HEK293 (cell line): ENCODE results near the gene ACE2.
"Not testable (repeated sequence)": the region's sequence is repeated elsewhere in the genome, so short reads cannot be mapped to it uniquely, and the experiment has no call there.

Source experiments
- CTCF ChIA-PET: fragments of 350-600 bp; formaldehyde crosslinking; extraction: SDS; loops from one replicate; lab custom pipeline; 2021; ENCODE audit warnings: antibody characterized with exemption; lab: Yijun Ruan, JAX
- POLR2A ChIA-PET: fragments of 300-600 bp; formaldehyde crosslinking; extraction: SDS; loops from one replicate; lab custom pipeline; 2020; ENCODE audit warnings: antibody characterized with exemption, inconsistent platforms; lab: Yijun Ruan, JAX
- H3K27ac ChIP-seq: fragments of 200-500 bp; sonication (Bioruptor generic); 2 replicates; pipeline ENCODE4 v1.5.1; 2014; ENCODE audit warnings: low read depth, low read length, control low read depth, inconsistent platforms; ENCODE audit errors: extremely low read depth
- H3K36me3 ChIP-seq, 2 experiments: fragments of 200-500 bp in 1 of 2; sonication (Bioruptor generic) in 1 of 2; 1 replicate in 1 of 2; 2 replicates in 1 of 2; pipeline ENCODE4 v1.5.1; 2014 to 2017; ENCODE audit warnings: inconsistent platforms in 2 of 2, low read length in 2 of 2; ENCODE audit not compliant: control insufficient read depth in 2 of 2, insufficient read depth in 1 of 2
- H3K4me1 ChIP-seq: fragments of 200-500 bp; sonication (Bioruptor generic); 2 replicates; pipeline ENCODE4 v1.5.1; 2014; ENCODE audit warnings: mild to moderate bottlenecking, low read length, inconsistent platforms; ENCODE audit not compliant: control insufficient read depth, insufficient read depth
- H3K4me3 ChIP-seq: 2 replicates; pipeline ENCODE4 v1.5.1; 2011; ENCODE audit warnings: low read depth, mild to moderate bottlenecking, control low read depth, low read length, moderate library complexity
- H3K9me3 ChIP-seq: fragments of 200-500 bp; sonication (Bioruptor generic); 2 replicates; pipeline ENCODE4 v1.5.1; 2014; ENCODE audit warnings: low read depth, low read length, inconsistent platforms; ENCODE audit not compliant: control insufficient read depth, insufficient read depth
- AEBP2 ChIP-seq: fragments of 450-650 bp; formaldehyde crosslinking; IDR thresholded peaks from 2 replicates; pipeline ENCODE4 v1.5.1; 2016; ENCODE audit warnings: missing biosample characterization, missing genetic modification characterization, borderline replicate concordance
- FEZF1 ChIP-seq: fragments of 450-650 bp; formaldehyde crosslinking; IDR thresholded peaks from 2 replicates; pipeline ENCODE4 v1.5.1; 2016; ENCODE audit warnings: missing biosample characterization, missing genetic modification characterization
- HOXD13 ChIP-seq: sonication (generic); formaldehyde crosslinking; IDR thresholded peaks from 2 replicates; pipeline ENCODE4 v1.8.0; 2022; ENCODE audit warnings: missing genetic modification reagents, borderline replicate concordance
- KLF17 ChIP-seq: fragments of 450-650 bp; formaldehyde crosslinking; IDR thresholded peaks from 2 replicates; pipeline ENCODE4 v1.5.1; 2016; ENCODE audit warnings: missing biosample characterization, missing genetic modification characterization
- MZF1 ChIP-seq: fragments of 450-650 bp; formaldehyde crosslinking; IDR thresholded peaks from 2 replicates; pipeline ENCODE4 v1.5.1; 2017; ENCODE audit warnings: missing biosample characterization, missing genetic modification characterization, borderline replicate concordance
- SETDB1 ChIP-seq: IDR thresholded peaks from one replicate; pipeline ENCODE4 v1.6.1; 2017; ENCODE audit warnings: mild to moderate bottlenecking, low read length, moderate library complexity, mixed read lengths; ENCODE audit not compliant: insufficient read length
- WT1 ChIP-seq: fragments of 450-650 bp; formaldehyde crosslinking; IDR thresholded peaks from 2 replicates; pipeline ENCODE4 v1.5.1; 2016; ENCODE audit warnings: missing biosample characterization, missing genetic modification characterization
- ZNF121 ChIP-seq: fragments of 450-650 bp; formaldehyde crosslinking; IDR thresholded peaks from 2 replicates; pipeline ENCODE4 v1.5.1; 2016; ENCODE audit warnings: missing biosample characterization, missing genetic modification characterization
- ZNF148 ChIP-seq: fragments of 450-650 bp; formaldehyde crosslinking; IDR thresholded peaks from 2 replicates; pipeline ENCODE4 v1.5.0; 2017; ENCODE audit warnings: missing biosample characterization, missing genetic modification characterization, borderline replicate concordance
- ZNF175 ChIP-seq: fragments of 450-650 bp; formaldehyde crosslinking; IDR thresholded peaks from 2 replicates; pipeline ENCODE4 v1.5.1; 2016; ENCODE audit warnings: missing biosample characterization, missing genetic modification characterization
- ZNF223 ChIP-seq: fragments of 450-650 bp; formaldehyde crosslinking; IDR thresholded peaks from 2 replicates; pipeline ENCODE4 v1.5.1; 2016; ENCODE audit warnings: missing biosample characterization, missing genetic modification characterization
- ZNF26 ChIP-seq: fragments of 450-650 bp; formaldehyde crosslinking; IDR thresholded peaks from 2 replicates; pipeline ENCODE4 v1.5.1; 2016; ENCODE audit warnings: missing biosample characterization, missing genetic modification characterization
- ZNF266 ChIP-seq: fragments of 450-650 bp; formaldehyde crosslinking; IDR thresholded peaks from 2 replicates; pipeline ENCODE4 v1.5.1; 2016; ENCODE audit warnings: missing biosample characterization, missing genetic modification characterization, low read depth
- ZNF280D ChIP-seq: fragments of 450-650 bp; formaldehyde crosslinking; IDR thresholded peaks from 2 replicates; pipeline ENCODE4 v1.5.1; 2016; ENCODE audit warnings: missing biosample characterization, missing genetic modification characterization
- ZNF302 ChIP-seq: fragments of 450-650 bp; formaldehyde crosslinking; IDR thresholded peaks from 2 replicates; pipeline ENCODE4 v1.5.1; 2016; ENCODE audit warnings: missing biosample characterization, missing genetic modification characterization, low read depth
- ZNF37A ChIP-seq: fragments of 450-650 bp; IDR thresholded peaks from 2 replicates; pipeline ENCODE4 v1.5.1; 2018; ENCODE audit warnings: missing biosample characterization, missing genetic modification characterization
- ZNF473 ChIP-seq: fragments of 450-650 bp; formaldehyde crosslinking; IDR thresholded peaks from 2 replicates; pipeline ENCODE4 v1.5.1; 2017; ENCODE audit warnings: missing biosample characterization, missing genetic modification characterization
- ZNF514 ChIP-seq: fragments of 450-650 bp; formaldehyde crosslinking; IDR thresholded peaks from 2 replicates; pipeline ENCODE4 v1.5.1; 2016; ENCODE audit warnings: missing biosample characterization, missing genetic modification characterization
- ZNF571 ChIP-seq: fragments of 450-650 bp; formaldehyde crosslinking; IDR thresholded peaks from 2 replicates; pipeline ENCODE4 v1.5.0; 2017; ENCODE audit warnings: missing biosample characterization, missing genetic modification characterization
- ZNF704 ChIP-seq: fragments of 450-650 bp; formaldehyde crosslinking; IDR thresholded peaks from 2 replicates; pipeline ENCODE4 v1.5.1; 2016; ENCODE audit warnings: missing biosample characterization, missing genetic modification characterization
- ZNF777 ChIP-seq: fragments of 450-650 bp; formaldehyde crosslinking; IDR thresholded peaks from 2 replicates; pipeline ENCODE4 v1.5.1; 2017; ENCODE audit warnings: missing biosample characterization, missing genetic modification characterization, borderline replicate concordance
- ZNF791 ChIP-seq: fragments of 450-650 bp; formaldehyde crosslinking; IDR thresholded peaks from 2 replicates; pipeline ENCODE4 v1.5.1; 2016; ENCODE audit warnings: missing biosample characterization, missing genetic modification characterization
- ZNF843 ChIP-seq: fragments of 450-650 bp; formaldehyde crosslinking; IDR thresholded peaks from 2 replicates; pipeline ENCODE4 v1.5.1; 2016; ENCODE audit warnings: missing biosample characterization, missing genetic modification characterization

Gene ACE2

GRCh38 chrX:15600745-15601144 lies at the start of gene ACE2:
Gene ACE2 (minus strand): TSS chrX:15600960. CDS start chrX:15600911, 49 bp downstream.
- H3K4me3 ChIP-seq: no peak within 1 kb of the TSS
- H3K27ac ChIP-seq: no peak within 1 kb of the TSS
- no peaks in the 10 kb centered on the region for H3K9me3 ChIP-seq
- no peaks in the 10 kb centered on the region for H3K36me3 ChIP-seq
- TF ChIP-seq ZNF26 (tag by site-specific recombination) (no peak), ZNF121 (no peak), HOXD13 (CRISPR knock-in tag) (no peak), ZNF175 (tag by site-specific recombination) (no peak), MZF1 (no peak), ZNF223 (tag by site-specific recombination) (no peak), WT1 (tag by site-specific recombination) (no peak), KLF17 (no peak), SETDB1 (no peak), ZNF843 (tag by site-specific recombination) (no peak), AEBP2 (no peak), ZNF266 (no peak), ZNF37A (tag by site-specific recombination) (no peak)
- TF ChIP-seq, all 188 proteins: peak for 0
- ChIA-PET POLR2A (no interaction called here), CTCF (interaction anchor here (0.5 kb wide), 1 partner anchor 329 kb away, joined by 3 read pairs; no protein-coding TSS in a partner anchor)
- H3K4me1 ChIP-seq: no peaks in the 10 kb centered on the region

GRCh38 chrX:15647510-15647909 lies 46.8 kb upstream of the ACE2 start:
- CTCF ChIA-PET: interaction anchor here (0.6 kb wide), 1 partner anchor 194 kb away, joined by 3 read pairs; no protein-coding TSS in a partner anchor
- H3K27ac ChIP-seq, H3K4me1 ChIP-seq, POLR2A ChIA-PET, H3K4me3 ChIP-seq, H3K9me3 ChIP-seq, H3K36me3 ChIP-seq: not testable (repeated sequence)

- no peaks in the 10 kb centered on the region for H3K4me1 ChIP-seq
- POLR2A ChIA-PET: no interaction called here
- CTCF ChIA-PET: interaction anchor here (0.8 kb wide), 1 partner anchor 82 kb away, joined by 3 read pairs; no protein-coding TSS in a partner anchor
- TF ChIP-seq ZNF514 (tag by site-specific recombination) (no peak), ZNF704 (no peak), ZNF302 (no peak), ZNF148 (no peak), ZNF791 (no peak), ZNF571 (no peak), ZNF280D (tag by site-specific recombination) (no peak), FEZF1 (tag by site-specific recombination) (no peak), ZNF777 (tag by site-specific recombination) (no peak), ZNF473 (no peak)
Observed at GRCh38 chrX:15646543-15646942, 45.8 kb upstream of the ACE2 start.

More at GRCh38 chrX:15646543-15646942, 45.8 kb upstream of the ACE2 start:
- Histone ChIP-seq H3K9me3 (no peaks in the 10 kb centered on the region), H3K4me3 (no peak overlapping the region), H3K36me3 (no peaks in the 10 kb centered on the region), H3K27ac (no peak overlapping the region)
